Liver (tissue), 9 donors: ENCODE data around the gene DCN. TPM values are rescaled to one million over a fixed set of nuclear protein-coding genes. Genes with fewer than 3 reads are reported as not detected.

Experiments used
- DNase-seq: peaks from one replicate; pipeline ENCODE4 v3.0.0-alpha.2; 2017; ENCODE audit warnings: low spot score
- H3K27ac ChIP-seq, 2 donors: one replicate each; pipeline ENCODE4 v1.7.0; 2013; ENCODE audit warnings: inconsistent platforms in 2 of 2, low read length in 2 of 2, control low read depth in 1 of 2, low read depth in 1 of 2, mild to moderate bottlenecking in 1 of 2
- H3K27me3 ChIP-seq, 4 donors: one replicate each; pipeline versions ENCODE4 v1.6.1 to v1.7.0; 2013; ENCODE audit warnings: low read length in 3 of 4, inconsistent platforms in 1 of 4, mild to moderate bottlenecking in 1 of 4, moderate library complexity in 1 of 4; ENCODE audit not compliant: control insufficient read depth in 4 of 4, insufficient read depth in 4 of 4
- H3K36me3 ChIP-seq, 4 donors: one replicate each; pipeline versions ENCODE4 v1.6.1 to v1.7.0; 2013; ENCODE audit warnings: low read length in 3 of 4, mild to moderate bottlenecking in 3 of 4, low read depth in 1 of 4, moderate library complexity in 1 of 4; ENCODE audit not compliant: control insufficient read depth in 4 of 4, insufficient read depth in 3 of 4
- H3K4me1 ChIP-seq, 4 donors: one replicate each; pipeline versions ENCODE4 v1.6.1 to v1.7.0; 2013; ENCODE audit warnings: low read length in 3 of 4, mild to moderate bottlenecking in 3 of 4, moderate library complexity in 1 of 4; ENCODE audit not compliant: control insufficient read depth in 4 of 4, insufficient read depth in 4 of 4
- H3K4me3 ChIP-seq, 3 donors: one replicate each; pipeline versions ENCODE4 v1.6.1 to v1.7.0; 2013; ENCODE audit warnings: low read length in 3 of 3, control low read depth in 1 of 3, low read depth in 1 of 3, mild to moderate bottlenecking in 1 of 3
- H3K9ac ChIP-seq, 2 donors: one replicate each; pipeline ENCODE4 v1.7.0; 2013; ENCODE audit warnings: low read length in 2 of 2, mild to moderate bottlenecking in 2 of 2, moderate library complexity in 2 of 2, control low read depth in 1 of 2, low read depth in 1 of 2
- H3K9me3 ChIP-seq, 4 donors: one replicate each; pipeline versions ENCODE4 v1.6.1 to v1.7.0; 2013; ENCODE audit warnings: low read length in 3 of 4; ENCODE audit not compliant: control insufficient read depth in 4 of 4
- EGR1 ChIP-seq, 2 donors: IDR thresholded peaks; 2 replicates each; pipeline ENCODE4 v1.6.1; 2016 to 2018; ENCODE audit warnings: antibody characterized with exemption in 2 of 2, low read depth in 2 of 2
- FOXA1 ChIP-seq: IDR thresholded peaks from 2 replicates; pipeline ENCODE4 v1.6.1; 2016; ENCODE audit warnings: antibody characterized with exemption
- FOXA2 ChIP-seq: IDR thresholded peaks from 2 replicates; pipeline ENCODE4 v1.6.1; 2016; ENCODE audit warnings: antibody characterized with exemption
- GABPA ChIP-seq, 2 donors: IDR thresholded peaks in 1 of 2; conservative IDR thresholded peaks in 1 of 2; 2 replicates each; pipeline ENCODE4 v1.6.1; 2016; ENCODE audit warnings: antibody characterized with exemption in 2 of 2, mild to moderate bottlenecking in 1 of 2, moderate library complexity in 1 of 2
- HNF4A ChIP-seq, 2 donors: conservative IDR thresholded peaks; 2 replicates each; pipeline ENCODE4 v1.6.1; 2016; ENCODE audit warnings: antibody characterized with exemption in 2 of 2, mild to moderate bottlenecking in 2 of 2
- HNF4G ChIP-seq: IDR thresholded peaks from 2 replicates; pipeline ENCODE4 v1.6.1; 2016; ENCODE audit warnings: antibody characterized with exemption
- JUND ChIP-seq, 2 donors: IDR thresholded peaks; 2 replicates each; pipeline ENCODE4 v1.6.1; 2016; ENCODE audit warnings: antibody characterized with exemption in 2 of 2
- NR2F2 ChIP-seq: IDR thresholded peaks from 2 replicates; pipeline ENCODE4 v1.6.1; 2016; ENCODE audit warnings: antibody characterized with exemption
- RAD21 ChIP-seq, 2 donors: IDR thresholded peaks; 2 replicates each; pipeline ENCODE4 v1.6.1; 2016; ENCODE audit warnings: antibody characterized with exemption in 2 of 2, mild to moderate bottlenecking in 2 of 2
- REST ChIP-seq: IDR thresholded peaks from 2 replicates; pipeline ENCODE4 v1.6.1; 2016; ENCODE audit warnings: antibody characterized with exemption, mild to moderate bottlenecking
- RXRA ChIP-seq, 2 donors: IDR thresholded peaks; 2 replicates each; pipeline ENCODE4 v1.6.1; 2017 to 2018; ENCODE audit warnings: antibody characterized with exemption in 2 of 2, mild to moderate bottlenecking in 1 of 2
- TAF1 ChIP-seq: conservative IDR thresholded peaks from 2 replicates; pipeline ENCODE4 v1.6.1; 2016; ENCODE audit warnings: antibody characterized with exemption, mild to moderate bottlenecking
- YY1 ChIP-seq: IDR thresholded peaks from 2 replicates; pipeline ENCODE4 v1.6.1; 2016; ENCODE audit warnings: antibody characterized with exemption, mild to moderate bottlenecking
- ZBTB33 ChIP-seq: IDR thresholded peaks from 2 replicates; pipeline ENCODE4 v1.6.1; 2016; ENCODE audit warnings: antibody characterized with exemption
- WGBS: extraction: QIAGEN DNeasy Blood & Tissue Kit; methylation state at CpG from one replicate; pipeline ENCODE4 v1.1.7; 2013; 5-methylcytosine and 5-hydroxymethylcytosine counted together
- polyA plus RNA-seq, 2 donors: library from polyadenylated mRNA; stranded (reverse) in 1 of 2; unstranded in 1 of 2; fragments of 200-250 nt in 1 of 2; fragments of >200 nt in 1 of 2; fragmentation: Nextera tagmentation in 1 of 2; extraction: Ambion mirVana in 1 of 2; gene quantifications; one replicate each; pipeline versions ENCODE4 v1.2.1 to v1.2.3, GENCODE V29; 2013 to 2015
- total RNA-seq, 2 donors: library from RNA; depleted of rRNA; stranded (reverse); fragments of >200 nt; gene quantifications; one replicate each; pipeline ENCODE4 v1.2.3, GENCODE V29; 2014
- TF ChIP-seq, protein P1 (sequence below): IDR thresholded peaks from 2 replicates; pipeline ENCODE4 v1.6.1; 2016; ENCODE audit warnings: antibody characterized with exemption
- donor health status: healthy.
- donor health status: healthy.
- donor health status: healthy.
- donor health status: healthy.
- donor health status: healthy.

The DCN gene
- total and polyA plus RNA-seq, 4 donors, result 74.9 to 148 (median 98.6) TPM

DNA sequence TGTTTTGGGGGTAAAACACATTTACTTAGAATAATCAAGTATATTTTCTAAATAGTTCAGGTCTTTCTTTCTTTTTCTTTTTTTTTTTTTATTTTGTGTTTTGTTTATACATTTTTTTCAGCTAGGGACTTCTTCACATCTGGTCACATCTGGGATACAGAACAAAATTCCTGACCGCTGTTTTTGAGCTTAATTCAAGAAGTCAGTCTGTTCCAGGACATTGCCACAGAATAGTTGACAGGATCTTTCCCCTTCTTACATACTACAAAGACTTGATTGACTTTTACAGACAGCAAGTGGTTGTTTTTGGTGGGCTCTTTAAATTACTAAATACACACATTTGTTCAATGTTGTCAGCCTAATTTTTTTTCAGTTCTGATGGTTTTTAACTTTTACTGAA lies 41.8 kb upstream of the DCN start:
- H3K4me3 ChIP-seq, result no peak overlapping the region
- TF ChIP-seq ZBTB33, result no peak
- no peak for TF ChIP-seq RXRA (IDR thresholded peaks at IDR 0.05)
- TF ChIP-seq FOXA2, result no peak
- no peak for TF ChIP-seq GABPA (IDR thresholded peaks at IDR 0.05 in 1 of 2, conservative IDR thresholded peaks at IDR 0.05 in 1 of 2)
- no peak for TF ChIP-seq HNF4G
- TF ChIP-seq REST, result no peak
- no peak for TF ChIP-seq JUND (IDR thresholded peaks at IDR 0.05)
- TF ChIP-seq TAF1, result no peak
- no peak for TF ChIP-seq YY1
- no peak for TF ChIP-seq NR2F2
- TF ChIP-seq, protein P1, sequence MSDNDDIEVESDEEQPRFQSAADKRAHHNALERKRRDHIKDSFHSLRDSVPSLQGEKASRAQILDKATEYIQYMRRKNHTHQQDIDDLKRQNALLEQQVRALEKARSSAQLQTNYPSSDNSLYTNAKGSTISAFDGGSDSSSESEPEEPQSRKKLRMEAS, result no peak
- no peak for TF ChIP-seq FOXA1
- no peak for TF ChIP-seq RAD21 (IDR thresholded peaks at IDR 0.05)
- no peaks in the 10 kb centered on the region for H3K4me1 ChIP-seq
- no peaks in the 10 kb centered on the region for H3K36me3 ChIP-seq
- H3K27ac ChIP-seq, result no peak overlapping the region
- WGBS, result 75% methylated on average over 1 of the region's 1 CpG
- H3K9me3 ChIP-seq, result no peaks in the 10 kb centered on the region
- H3K9ac ChIP-seq, result no peak overlapping the region
- DNase-seq, result no peak
- peaks cover 0 to 2% (median 0%) of the 10 kb centered on the region in 4 donors for H3K27me3 ChIP-seq

GRCh38 chr12:91222746-91223145 lies 40.1 kb upstream of the DCN start:
- no peaks in the 10 kb centered on the region for H3K9me3 ChIP-seq
- H3K4me3 ChIP-seq, result no peak overlapping the region
- H3K27ac ChIP-seq, result no peak overlapping the region
- no peak overlapping the region for H3K9ac ChIP-seq
- 74% methylated on average over 3 of the region's 3 CpGs for WGBS
- TF ChIP-seq HNF4A (conservative IDR thresholded peaks at IDR 0.05) (no peak), NR2F2 (no peak), EGR1 (IDR thresholded peaks at IDR 0.05; ENCODE audit: low read depth in 2 of 2) (no peak), GABPA (IDR thresholded peaks at IDR 0.05 in 1 of 2, conservative IDR thresholded peaks at IDR 0.05 in 1 of 2) (no peak), RAD21 (IDR thresholded peaks at IDR 0.05) (no peak), FOXA2 (no peak)
- TF ChIP-seq, protein P1, result no peak
- H3K4me1 ChIP-seq, result no peaks in the 10 kb centered on the region
- H3K27me3 ChIP-seq, result peaks cover 0 to 2% (median 0%) of the 10 kb centered on the region in 4 donors
- H3K36me3 ChIP-seq, result no peaks in the 10 kb centered on the region
- no peak for DNase-seq
